ENCODE measurements around the gene TACC2.

TACC2 gene

GRCh38 chr10:122124342-122124741 lies 135.4 kb downstream of the TACC2 start:
- no peak for DNase-seq (ENCODE audit: low read depth)
- no peak overlapping the region for H3K4me3 ChIP-seq (ENCODE audit: low read length)
- no peak for TF ChIP-seq CTCF (conservative IDR thresholded peaks at IDR 0.05; ENCODE audit: low read depth, low read length)

GRCh38 chr10:122124808-122125207 lies 135.8 kb downstream of the TACC2 start:
- TF ChIP-seq CTCF (conservative IDR thresholded peaks at IDR 0.05; ENCODE audit: low read depth, low read length) = no peak
- no peak for DNase-seq (ENCODE audit: low read depth)
- no peak overlapping the region for H3K4me3 ChIP-seq (ENCODE audit: low read length)

- DNase-seq (ENCODE audit: low read depth) = peak; percentile 52
- TF ChIP-seq CTCF (conservative IDR thresholded peaks at IDR 0.05; ENCODE audit: low read depth, low read length) = no peak
- no peak overlapping the region for H3K4me3 ChIP-seq (ENCODE audit: low read length)
Observed at GRCh38 chr10:122126763-122127659, 138.0 kb downstream of the TACC2 start.

GRCh38 chr10:122127943-122128342 lies 139.0 kb downstream of the TACC2 start:
- peak; percentile 58 for DNase-seq (ENCODE audit: low read depth)
- TF ChIP-seq CTCF (conservative IDR thresholded peaks at IDR 0.05; ENCODE audit: low read depth, low read length) = no peak
- H3K4me3 ChIP-seq (ENCODE audit: low read length) = no peak overlapping the region

GRCh38 chr10:122128357-122128756 lies 139.4 kb downstream of the TACC2 start:
- H3K4me3 ChIP-seq (ENCODE audit: low read length) = no peak overlapping the region
- no peak for TF ChIP-seq CTCF (conservative IDR thresholded peaks at IDR 0.05; ENCODE audit: low read depth, low read length)
- DNase-seq (ENCODE audit: low read depth) = no peak

GRCh38 chr10:122130474-122131110 lies 141.6 kb downstream of the TACC2 start:
- no peak for TF ChIP-seq CTCF (conservative IDR thresholded peaks at IDR 0.05; ENCODE audit: low read depth, low read length)
- DNase-seq (ENCODE audit: low read depth) = no peak
- no peak overlapping the region for H3K4me3 ChIP-seq (ENCODE audit: low read length)

All from retinal pigment epithelial cell (primary cell).